ENCODE measurements around the gene GALK2.
"Not testable (repeated sequence)": the region's sequence is repeated elsewhere in the genome, so short reads cannot be mapped to it uniquely, and the experiment has no call there.

Gene GALK2

GRCh38 chr15:49168016-49168415 lies 2.0 kb upstream of the GALK2 start:
- Histone ChIP-seq H3K36me3 (ENCODE audit: insufficient read depth, low read length) (no peaks in the 10 kb centered on the region), H3K27me3 (ENCODE audit: insufficient read depth, low read length, poor library complexity, severe bottlenecking) (no peaks in the 10 kb centered on the region), H3K4me1 (ENCODE audit: insufficient read depth, low read length, poor library complexity, severe bottlenecking) (peaks cover 11% of the 10 kb centered on the region), H3K4me2 (ENCODE audit: low read depth, low read length, poor library complexity, severe bottlenecking) (no peak overlapping the region), H3K4me3 (ENCODE audit: low read length, poor library complexity, severe bottlenecking) (no peak overlapping the region), H4K20me1 (ENCODE audit: insufficient read depth, low read length, poor library complexity, severe bottlenecking) (no peaks in the 10 kb centered on the region), H3K79me2 (ENCODE audit: insufficient read depth, low read length) (peaks cover 22% of the 10 kb centered on the region), H3K9ac (ENCODE audit: low read depth, low read length, poor library complexity, severe bottlenecking) (no peak overlapping the region), H3K9me2 (replicated peaks; ENCODE audit: low read depth, low read length) (no peaks in the 10 kb centered on the region), H3F3A (ENCODE audit: low read depth) (no peaks in the 10 kb centered on the region), H3K9me3 (ENCODE audit: insufficient read depth, low read depth, low read length) (no peaks in the 10 kb centered on the region), H2AFZ (ENCODE audit: low read length) (no peak overlapping the region)
- no peak for TF ChIP-seq EZH2phosphoT487 (IDR thresholded peaks at IDR 0.05; ENCODE audit: borderline replicate concordance)
- TF ChIP-seq, protein P1, sequence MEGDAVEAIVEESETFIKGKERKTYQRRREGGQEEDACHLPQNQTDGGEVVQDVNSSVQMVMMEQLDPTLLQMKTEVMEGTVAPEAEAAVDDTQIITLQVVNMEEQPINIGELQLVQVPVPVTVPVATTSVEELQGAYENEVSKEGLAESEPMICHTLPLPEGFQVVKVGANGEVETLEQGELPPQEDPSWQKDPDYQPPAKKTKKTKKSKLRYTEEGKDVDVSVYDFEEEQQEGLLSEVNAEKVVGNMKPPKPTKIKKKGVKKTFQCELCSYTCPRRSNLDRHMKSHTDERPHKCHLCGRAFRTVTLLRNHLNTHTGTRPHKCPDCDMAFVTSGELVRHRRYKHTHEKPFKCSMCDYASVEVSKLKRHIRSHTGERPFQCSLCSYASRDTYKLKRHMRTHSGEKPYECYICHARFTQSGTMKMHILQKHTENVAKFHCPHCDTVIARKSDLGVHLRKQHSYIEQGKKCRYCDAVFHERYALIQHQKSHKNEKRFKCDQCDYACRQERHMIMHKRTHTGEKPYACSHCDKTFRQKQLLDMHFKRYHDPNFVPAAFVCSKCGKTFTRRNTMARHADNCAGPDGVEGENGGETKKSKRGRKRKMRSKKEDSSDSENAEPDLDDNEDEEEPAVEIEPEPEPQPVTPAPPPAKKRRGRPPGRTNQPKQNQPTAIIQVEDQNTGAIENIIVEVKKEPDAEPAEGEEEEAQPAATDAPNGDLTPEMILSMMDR (conservative IDR thresholded peaks at IDR 0.05; ENCODE audit: low read length), result no peak

DNA sequence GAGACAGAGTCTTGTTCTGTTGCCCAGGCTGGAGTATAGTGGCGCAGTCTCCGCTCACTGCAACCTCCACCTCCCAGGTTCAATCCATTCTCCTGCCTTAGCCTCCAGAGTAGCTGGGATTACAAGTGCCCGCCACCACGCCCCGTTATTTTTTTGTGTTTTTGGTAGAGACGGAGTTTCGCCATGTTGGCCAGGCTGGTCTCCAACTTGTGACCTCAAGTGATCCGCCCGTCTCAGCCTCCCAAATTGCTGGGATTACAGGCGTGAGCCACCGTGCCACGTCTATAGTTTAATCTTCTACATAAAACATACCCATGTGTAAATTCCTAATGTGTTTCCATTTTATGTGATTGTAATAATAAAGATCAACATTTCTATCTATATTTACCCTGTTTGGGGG lies 1.7 kb downstream of the GALK2 start:
- H3K36me3 ChIP-seq (ENCODE audit: insufficient read depth, low read length), result no peaks in the 10 kb centered on the region
- no peaks in the 10 kb centered on the region for H3K9me2 ChIP-seq (replicated peaks; ENCODE audit: low read depth, low read length)
- peak overlapping the region; percentile 89 for H3K4me3 ChIP-seq (ENCODE audit: low read length, poor library complexity, severe bottlenecking)
- no peaks in the 10 kb centered on the region for H3K9me3 ChIP-seq (ENCODE audit: insufficient read depth, low read depth, low read length)
- H3K79me2 ChIP-seq (ENCODE audit: insufficient read depth, low read length), result peaks cover 31% of the 10 kb centered on the region
- H3K4me1 ChIP-seq (ENCODE audit: insufficient read depth, low read length, poor library complexity, severe bottlenecking), result peaks cover 13% of the 10 kb centered on the region
- H4K20me1 ChIP-seq (ENCODE audit: insufficient read depth, low read length, poor library complexity, severe bottlenecking), result no peaks in the 10 kb centered on the region
- H2AFZ ChIP-seq (ENCODE audit: low read length), result no peak overlapping the region
- no peaks in the 10 kb centered on the region for H3F3A ChIP-seq (ENCODE audit: low read depth)
- peak overlapping the region; percentile 80 for H3K4me2 ChIP-seq (ENCODE audit: low read depth, low read length, poor library complexity, severe bottlenecking)
- TF ChIP-seq, protein P1 (conservative IDR thresholded peaks at IDR 0.05; ENCODE audit: low read length), result no peak
- no peak for TF ChIP-seq EZH2phosphoT487 (IDR thresholded peaks at IDR 0.05; ENCODE audit: borderline replicate concordance)
- no peaks in the 10 kb centered on the region for H3K27me3 ChIP-seq (ENCODE audit: insufficient read depth, low read length, poor library complexity, severe bottlenecking)
- peak overlapping the region; percentile 88 for H3K9ac ChIP-seq (ENCODE audit: low read depth, low read length, poor library complexity, severe bottlenecking)

- H3K4me1 ChIP-seq (ENCODE audit: insufficient read depth, low read length, poor library complexity, severe bottlenecking), result peaks cover 8% of the 10 kb centered on the region
- H3K4me3 ChIP-seq (ENCODE audit: low read length, poor library complexity, severe bottlenecking), result no peak overlapping the region
- no peak overlapping the region for H3K9ac ChIP-seq (ENCODE audit: low read depth, low read length, poor library complexity, severe bottlenecking)
- H3K4me2 ChIP-seq (ENCODE audit: low read depth, low read length, poor library complexity, severe bottlenecking), result no peak overlapping the region
- TF ChIP-seq EZH2phosphoT487 (IDR thresholded peaks at IDR 0.05; ENCODE audit: borderline replicate concordance), result no peak
- TF ChIP-seq, protein P1 (conservative IDR thresholded peaks at IDR 0.05; ENCODE audit: low read length), result no peak
- H2AFZ ChIP-seq (ENCODE audit: low read length), result no peak overlapping the region
- H3K27me3 ChIP-seq (ENCODE audit: insufficient read depth, low read length, poor library complexity, severe bottlenecking), result no peaks in the 10 kb centered on the region
- H3K36me3 ChIP-seq (ENCODE audit: insufficient read depth, low read length), result no peaks in the 10 kb centered on the region
- peaks cover 31% of the 10 kb centered on the region for H3K79me2 ChIP-seq (ENCODE audit: insufficient read depth, low read length)
- no peaks in the 10 kb centered on the region for H3K9me2 ChIP-seq (replicated peaks; ENCODE audit: low read depth, low read length)
- H4K20me1 ChIP-seq (ENCODE audit: insufficient read depth, low read length, poor library complexity, severe bottlenecking), result no peaks in the 10 kb centered on the region
- H3F3A ChIP-seq (ENCODE audit: low read depth), result no peaks in the 10 kb centered on the region
- H3K9me3 ChIP-seq (ENCODE audit: insufficient read depth, low read depth, low read length), result no peaks in the 10 kb centered on the region
These were observed 4.9 kb downstream of the GALK2 start for GRCh38 chr15:49174902-49175301.

DNA sequence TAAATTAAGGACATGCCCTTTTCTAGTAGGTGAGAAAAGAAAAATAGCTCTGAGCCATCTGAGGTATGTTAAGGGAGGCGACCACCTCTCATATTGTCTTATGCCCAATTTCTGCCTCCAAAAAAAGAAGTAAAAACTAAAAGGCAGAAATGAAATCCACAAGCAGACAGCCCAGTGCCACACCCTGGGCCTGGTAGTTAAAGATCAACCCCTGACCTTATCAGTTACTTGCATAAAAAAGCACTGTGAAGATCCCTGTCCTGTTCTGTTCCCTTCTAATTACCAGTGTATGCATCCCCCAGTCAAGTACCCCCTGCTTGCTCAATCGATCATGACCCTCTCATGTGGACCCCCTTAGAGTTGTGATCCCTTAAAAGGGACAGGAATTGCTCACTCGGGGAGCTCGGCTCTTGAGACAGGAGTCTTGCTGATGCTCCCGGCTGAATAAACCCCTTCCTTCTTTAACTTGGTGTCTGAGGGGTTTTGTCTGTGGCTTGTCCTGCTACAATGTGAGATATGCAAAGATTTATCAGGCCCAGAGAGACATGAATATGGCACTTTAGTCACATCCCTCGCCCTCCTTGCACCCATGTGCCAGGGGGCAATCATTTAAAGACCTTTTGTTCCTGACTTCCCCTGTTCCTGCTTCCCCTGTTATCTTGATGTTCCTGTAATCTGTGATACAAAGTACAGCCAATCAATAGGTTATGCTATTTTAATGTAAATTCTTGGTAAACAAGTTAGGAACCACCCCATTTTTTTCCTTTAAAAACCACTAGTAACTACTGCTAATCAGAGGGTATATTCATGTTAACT lies 5.7 kb downstream of the GALK2 start:
- H3K9me3 ChIP-seq (ENCODE audit: insufficient read depth, low read depth, low read length); H3K9ac ChIP-seq (ENCODE audit: low read depth, low read length, poor library complexity, severe bottlenecking); H3K4me1 ChIP-seq (ENCODE audit: insufficient read depth, low read length, poor library complexity, severe bottlenecking); H3K36me3 ChIP-seq (ENCODE audit: insufficient read depth, low read length); H3K4me2 ChIP-seq (ENCODE audit: low read depth, low read length, poor library complexity, severe bottlenecking); H2AFZ ChIP-seq (ENCODE audit: low read length); H3K4me3 ChIP-seq (ENCODE audit: low read length, poor library complexity, severe bottlenecking); H3F3A ChIP-seq (ENCODE audit: low read depth); H3K27me3 ChIP-seq (ENCODE audit: insufficient read depth, low read length, poor library complexity, severe bottlenecking); H3K9me2 ChIP-seq (replicated peaks; ENCODE audit: low read depth, low read length); H4K20me1 ChIP-seq (ENCODE audit: insufficient read depth, low read length, poor library complexity, severe bottlenecking): not testable (repeated sequence)
- H3K79me2 ChIP-seq (ENCODE audit: insufficient read depth, low read length), result peaks cover 24% of the 10 kb centered on the region

Data from Loucy (cell line).